Measurements from ENCODE around the gene RABGAP1L.

RABGAP1L gene

DNA sequence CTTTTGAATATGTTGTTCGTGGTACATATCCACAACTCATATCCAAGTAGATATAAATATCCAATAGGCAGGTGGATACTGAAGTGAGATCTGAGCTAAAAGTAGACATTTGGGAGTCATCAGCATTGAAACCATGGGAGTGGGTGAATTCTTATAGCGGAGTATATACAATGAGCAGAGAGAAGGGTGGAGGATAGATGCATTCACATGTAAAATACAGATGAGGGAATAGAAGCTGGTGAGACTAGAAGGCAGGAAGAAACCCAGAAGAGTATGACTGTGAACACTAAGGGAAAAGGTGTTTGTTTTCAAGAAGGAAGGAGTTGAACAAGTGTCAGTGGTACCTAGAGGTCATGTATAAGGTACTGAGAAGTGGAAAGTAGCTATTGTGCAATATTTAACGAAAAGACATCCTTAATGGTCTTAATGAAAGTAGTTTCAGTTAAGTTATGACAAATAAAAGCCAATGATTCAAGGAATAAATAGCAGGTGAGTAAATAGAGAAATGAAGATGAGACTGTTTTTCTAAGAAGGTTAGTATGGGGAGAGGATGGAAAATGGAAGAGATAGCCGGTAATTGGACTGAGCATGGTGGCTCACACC is 658.8 kb downstream of the RABGAP1L start:
- Histone ChIP-seq H3K27ac (ENCODE audit: extremely low read depth, low read depth, low read length) (no peak overlapping the region), H3K4me1 (ENCODE audit: control insufficient read depth, insufficient read depth, low read length) (peaks cover 3% of the 10 kb centered on the region; the same call in 1 of the 2 replicates), H3K9me3 (ENCODE audit: control insufficient read depth, insufficient read depth, low read depth, low read length) (no peaks in the 10 kb centered on the region), H3K4me3 (ENCODE audit: low read depth, low read length) (no peak overlapping the region), H3K36me3 (ENCODE audit: control insufficient read depth in 2 of 2, insufficient read depth in 1 of 2, low read length in 2 of 2) (no peaks in the 10 kb centered on the region)
- POLR2A ChIA-PET: no interaction called here
- CTCF ChIA-PET: interaction anchor here (0.6 kb wide), 1 partner anchor 19 kb away, joined by 3 read pairs; no protein-coding TSS in a partner anchor
- TF ChIP-seq ZNF596 (tag by site-specific recombination; IDR thresholded peaks at IDR 0.05): no peak
- no peak for TF ChIP-seq ZNF433 (tag by site-specific recombination; IDR thresholded peaks at IDR 0.05; ENCODE audit: low read depth)
- TF ChIP-seq ZNF76 (tag by site-specific recombination; IDR thresholded peaks at IDR 0.05; ENCODE audit: borderline replicate concordance, low read depth): no peak
- no peak for TF ChIP-seq ZNF701 (tag by site-specific recombination; IDR thresholded peaks at IDR 0.05)
- TF ChIP-seq ZNF792 (tag by site-specific recombination; IDR thresholded peaks at IDR 0.05): no peak
- TF ChIP-seq REPIN1 (tag by site-specific recombination; IDR thresholded peaks at IDR 0.05; ENCODE audit: low read depth): no peak
- no peak for TF ChIP-seq ZNF302 (tag by site-specific recombination; IDR thresholded peaks at IDR 0.05; ENCODE audit: low read depth)
- TF ChIP-seq, protein P1, sequence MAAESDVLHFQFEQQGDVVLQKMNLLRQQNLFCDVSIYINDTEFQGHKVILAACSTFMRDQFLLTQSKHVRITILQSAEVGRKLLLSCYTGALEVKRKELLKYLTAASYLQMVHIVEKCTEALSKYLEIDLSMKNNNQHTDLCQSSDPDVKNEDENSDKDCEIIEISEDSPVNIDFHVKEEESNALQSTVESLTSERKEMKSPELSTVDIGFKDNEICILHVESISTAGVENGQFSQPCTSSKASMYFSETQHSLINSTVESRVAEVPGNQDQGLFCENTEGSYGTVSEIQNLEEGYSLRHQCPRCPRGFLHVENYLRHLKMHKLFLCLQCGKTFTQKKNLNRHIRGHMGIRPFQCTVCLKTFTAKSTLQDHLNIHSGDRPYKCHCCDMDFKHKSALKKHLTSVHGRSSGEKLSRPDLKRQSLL (tag by site-specific recombination; IDR thresholded peaks at IDR 0.05): no peak
- TF ChIP-seq ZNF830 (tag by site-specific recombination; IDR thresholded peaks at IDR 0.05; ENCODE audit: low read depth): no peak
- no peak for TF ChIP-seq YY1 (tag by site-specific recombination; IDR thresholded peaks at IDR 0.05)
- TF ChIP-seq ZNF791 (tag by site-specific recombination; IDR thresholded peaks at IDR 0.05): no peak
- no peak for TF ChIP-seq ZNF560 (tag by site-specific recombination; IDR thresholded peaks at IDR 0.05; ENCODE audit: borderline replicate concordance)
- TF ChIP-seq ZNF398 (tag by site-specific recombination; IDR thresholded peaks at IDR 0.05): no peak

- Histone ChIP-seq H3K9me3 (ENCODE audit: control insufficient read depth, insufficient read depth, low read depth, low read length) (no peaks in the 10 kb centered on the region), H3K36me3 (ENCODE audit: control insufficient read depth in 2 of 2, insufficient read depth in 1 of 2, low read length in 2 of 2) (no peaks in the 10 kb centered on the region), H3K4me3 (ENCODE audit: low read depth, low read length) (no peak overlapping the region), H3K27ac (ENCODE audit: extremely low read depth, low read depth, low read length) (no peak overlapping the region), H3K4me1 (ENCODE audit: control insufficient read depth, insufficient read depth, low read length) (peaks cover 3% of the 10 kb centered on the region; the same call in 1 of the 2 replicates)
- CTCF ChIA-PET: interaction anchor here (0.6 kb wide), 1 partner anchor 13 kb away, joined by 6 read pairs; no protein-coding TSS in a partner anchor
- TF ChIP-seq ZNF571 (tag by site-specific recombination; IDR thresholded peaks at IDR 0.05) (no peak), ZNF24 (tag by site-specific recombination; IDR thresholded peaks at IDR 0.05) (no peak)
- POLR2A ChIA-PET: interaction anchor here (0.6 kb wide), 1 partner anchor 19 kb away, joined by 8 read pairs; no protein-coding TSS in a partner anchor
Observed at GRCh38 chr1:174818951-174819350, 659.6 kb downstream of the RABGAP1L start.

GRCh38 chr1:174819596-174819995 is 660.3 kb downstream of the RABGAP1L start:
- H3K9me3 ChIP-seq (ENCODE audit: control insufficient read depth, insufficient read depth, low read depth, low read length): no peaks in the 10 kb centered on the region
- ChIA-PET POLR2A (no interaction called here), CTCF (no interaction called here)
- H3K36me3 ChIP-seq (ENCODE audit: control insufficient read depth in 2 of 2, insufficient read depth in 1 of 2, low read length in 2 of 2): no peaks in the 10 kb centered on the region
- H3K4me1 ChIP-seq (ENCODE audit: control insufficient read depth, insufficient read depth, low read length): peaks cover 3% of the 10 kb centered on the region; the same call in 1 of the 2 replicates
- H3K4me3 ChIP-seq (ENCODE audit: low read depth, low read length): no peak overlapping the region
- no peak overlapping the region for H3K27ac ChIP-seq (ENCODE audit: extremely low read depth, low read depth, low read length)
- TF ChIP-seq SALL2 (tag by site-specific recombination; IDR thresholded peaks at IDR 0.05; ENCODE audit: borderline replicate concordance): no peak
- TF ChIP-seq, protein P2, sequence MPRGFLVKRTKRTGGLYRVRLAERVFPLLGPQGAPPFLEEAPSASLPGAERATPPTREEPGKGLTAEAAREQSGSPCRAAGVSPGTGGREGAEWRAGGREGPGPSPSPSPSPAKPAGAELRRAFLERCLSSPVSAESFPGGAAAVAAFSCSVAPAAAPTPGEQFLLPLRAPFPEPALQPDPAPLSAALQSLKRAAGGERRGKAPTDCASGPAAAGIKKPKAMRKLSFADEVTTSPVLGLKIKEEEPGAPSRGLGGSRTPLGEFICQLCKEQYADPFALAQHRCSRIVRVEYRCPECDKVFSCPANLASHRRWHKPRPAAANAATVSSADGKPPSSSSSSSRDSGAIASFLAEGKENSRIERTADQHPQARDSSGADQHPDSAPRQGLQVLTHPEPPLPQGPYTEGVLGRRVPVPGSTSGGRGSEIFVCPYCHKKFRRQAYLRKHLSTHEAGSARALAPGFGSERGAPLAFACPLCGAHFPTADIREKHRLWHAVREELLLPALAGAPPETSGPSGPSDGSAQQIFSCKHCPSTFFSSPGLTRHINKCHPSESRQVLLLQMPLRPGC (tag by site-specific recombination; IDR thresholded peaks at IDR 0.05): no peak
- no peak for TF ChIP-seq TSHZ1 (tag by site-specific recombination; IDR thresholded peaks at IDR 0.05; ENCODE audit: borderline replicate concordance)
- TF ChIP-seq, protein P3, sequence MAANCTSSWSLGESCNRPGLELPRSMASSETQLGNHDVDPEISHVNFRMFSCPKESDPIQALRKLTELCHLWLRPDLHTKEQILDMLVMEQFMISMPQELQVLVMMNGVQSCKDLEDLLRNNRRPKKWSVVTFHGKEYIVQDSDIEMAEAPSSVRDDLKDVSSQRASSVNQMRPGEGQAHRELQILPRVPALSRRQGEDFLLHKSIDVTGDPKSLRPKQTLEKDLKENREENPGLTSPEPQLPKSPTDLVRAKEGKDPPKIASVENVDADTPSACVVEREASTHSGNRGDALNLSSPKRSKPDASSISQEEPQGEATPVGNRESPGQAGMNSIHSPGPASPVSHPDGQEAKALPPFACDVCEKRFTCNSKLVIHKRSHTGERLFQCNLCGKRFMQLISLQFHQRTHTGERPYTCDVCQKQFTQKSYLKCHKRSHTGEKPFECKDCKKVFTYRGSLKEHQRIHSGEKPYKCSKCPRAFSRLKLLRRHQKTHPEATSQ (tag by site-specific recombination; IDR thresholded peaks at IDR 0.05): no peak

Data from HEK293 (cell line).